ENCODE data around the gene PHTF2.

DNA sequence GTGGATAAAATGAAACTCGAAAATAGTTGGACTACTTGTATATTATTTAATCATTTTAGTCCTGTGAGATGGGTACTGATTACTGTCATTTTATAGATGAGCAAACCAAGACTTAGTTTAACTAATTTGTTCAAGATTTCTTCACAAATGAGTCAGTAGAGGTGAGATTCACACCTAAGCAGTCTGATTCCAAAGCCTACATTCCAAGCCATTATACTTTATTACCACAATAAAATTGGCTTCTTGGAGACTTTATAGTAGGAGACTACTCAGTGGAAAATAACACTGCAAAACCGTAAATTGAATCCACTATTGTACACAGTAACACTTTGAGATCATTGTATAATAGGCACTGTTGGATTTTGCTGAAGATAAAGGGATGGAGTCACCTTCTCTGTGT is 2.2 kb downstream of the PHTF2 start:
- no peak for TF ChIP-seq POLR2AphosphoS5 (IDR thresholded peaks at IDR 0.05; ENCODE audit: low read length)
- TF ChIP-seq, protein P1, sequence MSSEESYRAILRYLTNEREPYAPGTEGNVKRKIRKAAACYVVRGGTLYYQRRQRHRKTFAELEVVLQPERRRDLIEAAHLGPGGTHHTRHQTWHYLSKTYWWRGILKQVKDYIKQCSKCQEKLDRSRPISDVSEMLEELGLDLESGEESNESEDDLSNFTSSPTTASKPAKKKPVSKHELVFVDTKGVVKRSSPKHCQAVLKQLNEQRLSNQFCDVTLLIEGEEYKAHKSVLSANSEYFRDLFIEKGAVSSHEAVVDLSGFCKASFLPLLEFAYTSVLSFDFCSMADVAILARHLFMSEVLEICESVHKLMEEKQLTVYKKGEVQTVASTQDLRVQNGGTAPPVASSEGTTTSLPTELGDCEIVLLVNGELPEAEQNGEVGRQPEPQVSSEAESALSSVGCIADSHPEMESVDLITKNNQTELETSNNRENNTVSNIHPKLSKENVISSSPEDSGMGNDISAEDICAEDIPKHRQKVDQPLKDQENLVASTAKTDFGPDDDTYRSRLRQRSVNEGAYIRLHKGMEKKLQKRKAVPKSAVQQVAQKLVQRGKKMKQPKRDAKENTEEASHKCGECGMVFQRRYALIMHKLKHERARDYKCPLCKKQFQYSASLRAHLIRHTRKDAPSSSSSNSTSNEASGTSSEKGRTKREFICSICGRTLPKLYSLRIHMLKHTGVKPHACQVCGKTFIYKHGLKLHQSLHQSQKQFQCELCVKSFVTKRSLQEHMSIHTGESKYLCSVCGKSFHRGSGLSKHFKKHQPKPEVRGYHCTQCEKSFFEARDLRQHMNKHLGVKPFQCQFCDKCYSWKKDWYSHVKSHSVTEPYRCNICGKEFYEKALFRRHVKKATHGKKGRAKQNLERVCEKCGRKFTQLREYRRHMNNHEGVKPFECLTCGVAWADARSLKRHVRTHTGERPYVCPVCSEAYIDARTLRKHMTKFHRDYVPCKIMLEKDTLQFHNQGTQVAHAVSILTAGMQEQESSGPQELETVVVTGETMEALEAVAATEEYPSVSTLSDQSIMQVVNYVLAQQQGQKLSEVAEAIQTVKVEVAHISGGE (CRISPR knock-in tag; IDR thresholded peaks at IDR 0.05): no peak
- no peak for TF ChIP-seq GABPA (IDR thresholded peaks at IDR 0.05; ENCODE audit: low read depth)
- no peak for TF ChIP-seq CHD2 (IDR thresholded peaks at IDR 0.05; ENCODE audit: borderline replicate concordance, low read depth, low read length)
- TF ChIP-seq EP300 (IDR thresholded peaks at IDR 0.05; ENCODE audit: borderline replicate concordance in 1 of 2, control insufficient read depth in 1 of 2, low read depth in 2 of 2, low read length in 2 of 2): no peak
- TF ChIP-seq, protein P2, sequence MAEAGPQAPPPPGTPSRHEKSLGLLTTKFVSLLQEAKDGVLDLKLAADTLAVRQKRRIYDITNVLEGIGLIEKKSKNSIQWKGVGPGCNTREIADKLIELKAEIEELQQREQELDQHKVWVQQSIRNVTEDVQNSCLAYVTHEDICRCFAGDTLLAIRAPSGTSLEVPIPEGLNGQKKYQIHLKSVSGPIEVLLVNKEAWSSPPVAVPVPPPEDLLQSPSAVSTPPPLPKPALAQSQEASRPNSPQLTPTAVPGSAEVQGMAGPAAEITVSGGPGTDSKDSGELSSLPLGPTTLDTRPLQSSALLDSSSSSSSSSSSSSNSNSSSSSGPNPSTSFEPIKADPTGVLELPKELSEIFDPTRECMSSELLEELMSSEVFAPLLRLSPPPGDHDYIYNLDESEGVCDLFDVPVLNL (IDR thresholded peaks at IDR 0.05; ENCODE audit: low read depth, low read length): no peak
- TF ChIP-seq, protein P3, sequence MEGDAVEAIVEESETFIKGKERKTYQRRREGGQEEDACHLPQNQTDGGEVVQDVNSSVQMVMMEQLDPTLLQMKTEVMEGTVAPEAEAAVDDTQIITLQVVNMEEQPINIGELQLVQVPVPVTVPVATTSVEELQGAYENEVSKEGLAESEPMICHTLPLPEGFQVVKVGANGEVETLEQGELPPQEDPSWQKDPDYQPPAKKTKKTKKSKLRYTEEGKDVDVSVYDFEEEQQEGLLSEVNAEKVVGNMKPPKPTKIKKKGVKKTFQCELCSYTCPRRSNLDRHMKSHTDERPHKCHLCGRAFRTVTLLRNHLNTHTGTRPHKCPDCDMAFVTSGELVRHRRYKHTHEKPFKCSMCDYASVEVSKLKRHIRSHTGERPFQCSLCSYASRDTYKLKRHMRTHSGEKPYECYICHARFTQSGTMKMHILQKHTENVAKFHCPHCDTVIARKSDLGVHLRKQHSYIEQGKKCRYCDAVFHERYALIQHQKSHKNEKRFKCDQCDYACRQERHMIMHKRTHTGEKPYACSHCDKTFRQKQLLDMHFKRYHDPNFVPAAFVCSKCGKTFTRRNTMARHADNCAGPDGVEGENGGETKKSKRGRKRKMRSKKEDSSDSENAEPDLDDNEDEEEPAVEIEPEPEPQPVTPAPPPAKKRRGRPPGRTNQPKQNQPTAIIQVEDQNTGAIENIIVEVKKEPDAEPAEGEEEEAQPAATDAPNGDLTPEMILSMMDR (IDR thresholded peaks at IDR 0.05 in 2 of 3, conservative IDR thresholded peaks at IDR 0.05 in 1 of 3; ENCODE audit: control insufficient read depth in 2 of 3, extremely low read depth in 1 of 3, insufficient read depth in 1 of 3, low read depth in 3 of 3, low read length in 3 of 3): no peak
- no peak for TF ChIP-seq POLR2A (IDR thresholded peaks at IDR 0.05; ENCODE audit: low read depth, low read length)
- TF ChIP-seq YY1 (IDR thresholded peaks at IDR 0.05; ENCODE audit: low read depth, low read length): no peak
- TF ChIP-seq, protein P4, sequence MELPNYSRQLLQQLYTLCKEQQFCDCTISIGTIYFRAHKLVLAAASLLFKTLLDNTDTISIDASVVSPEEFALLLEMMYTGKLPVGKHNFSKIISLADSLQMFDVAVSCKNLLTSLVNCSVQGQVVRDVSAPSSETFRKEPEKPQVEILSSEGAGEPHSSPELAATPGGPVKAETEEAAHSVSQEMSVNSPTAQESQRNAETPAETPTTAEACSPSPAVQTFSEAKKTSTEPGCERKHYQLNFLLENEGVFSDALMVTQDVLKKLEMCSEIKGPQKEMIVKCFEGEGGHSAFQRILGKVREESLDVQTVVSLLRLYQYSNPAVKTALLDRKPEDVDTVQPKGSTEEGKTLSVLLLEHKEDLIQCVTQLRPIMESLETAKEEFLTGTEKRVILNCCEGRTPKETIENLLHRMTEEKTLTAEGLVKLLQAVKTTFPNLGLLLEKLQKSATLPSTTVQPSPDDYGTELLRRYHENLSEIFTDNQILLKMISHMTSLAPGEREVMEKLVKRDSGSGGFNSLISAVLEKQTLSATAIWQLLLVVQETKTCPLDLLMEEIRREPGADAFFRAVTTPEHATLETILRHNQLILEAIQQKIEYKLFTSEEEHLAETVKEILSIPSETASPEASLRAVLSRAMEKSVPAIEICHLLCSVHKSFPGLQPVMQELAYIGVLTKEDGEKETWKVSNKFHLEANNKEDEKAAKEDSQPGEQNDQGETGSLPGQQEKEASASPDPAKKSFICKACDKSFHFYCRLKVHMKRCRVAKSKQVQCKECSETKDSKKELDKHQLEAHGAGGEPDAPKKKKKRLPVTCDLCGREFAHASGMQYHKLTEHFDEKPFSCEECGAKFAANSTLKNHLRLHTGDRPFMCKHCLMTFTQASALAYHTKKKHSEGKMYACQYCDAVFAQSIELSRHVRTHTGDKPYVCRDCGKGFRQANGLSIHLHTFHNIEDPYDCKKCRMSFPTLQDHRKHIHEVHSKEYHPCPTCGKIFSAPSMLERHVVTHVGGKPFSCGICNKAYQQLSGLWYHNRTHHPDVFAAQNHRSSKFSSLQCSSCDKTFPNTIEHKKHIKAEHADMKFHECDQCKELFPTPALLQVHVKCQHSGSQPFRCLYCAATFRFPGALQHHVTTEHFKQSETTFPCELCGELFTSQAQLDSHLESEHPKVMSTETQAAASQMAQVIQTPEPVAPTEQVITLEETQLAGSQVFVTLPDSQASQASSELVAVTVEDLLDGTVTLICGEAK (IDR thresholded peaks at IDR 0.05; ENCODE audit: borderline replicate concordance): no peak
- TF ChIP-seq, protein P5, sequence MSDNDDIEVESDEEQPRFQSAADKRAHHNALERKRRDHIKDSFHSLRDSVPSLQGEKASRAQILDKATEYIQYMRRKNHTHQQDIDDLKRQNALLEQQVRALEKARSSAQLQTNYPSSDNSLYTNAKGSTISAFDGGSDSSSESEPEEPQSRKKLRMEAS (IDR thresholded peaks at IDR 0.05; ENCODE audit: low read depth, low read length): no peak
